ENCODE data around the gene TBC1D21. TPM values are rescaled to one million over a fixed set of nuclear protein-coding genes. Genes with fewer than 3 reads are reported as not detected.

The TBC1D21 gene
- total and polyA plus RNA-seq, 9 of the 15 experiments (the other 6 are each of a cell fraction or from before 2014, with no cell fraction given) = not detected

DNA sequence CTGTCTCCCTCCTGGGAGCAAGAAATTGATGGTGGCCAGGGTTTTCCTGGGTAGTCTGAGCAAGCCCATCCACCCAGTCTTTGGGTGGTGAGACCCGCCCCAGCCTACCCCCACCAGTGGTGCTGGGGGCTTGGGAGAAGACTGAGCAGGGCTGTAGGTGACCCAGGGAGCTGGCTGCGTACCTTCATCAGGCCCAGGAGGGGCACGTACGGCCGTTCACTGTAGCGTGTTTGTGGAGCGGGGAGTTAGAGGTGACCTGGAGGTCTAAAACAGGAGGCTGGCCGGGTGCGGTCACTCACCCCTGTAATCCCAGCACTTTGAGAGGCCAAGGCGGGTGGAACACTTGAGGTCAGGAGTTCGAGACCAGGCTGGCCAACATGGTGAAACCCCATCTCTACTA is 64.4 kb downstream of the TBC1D21 start:
- TF ChIP-seq ZHX1 (conservative IDR thresholded peaks at IDR 0.05; ENCODE audit: low read length) = no peak
- TF ChIP-seq SNRNP70 (optimal IDR thresholded peaks at IDR 0.05; ENCODE audit: low read depth, low read length) = no peak
- TF ChIP-seq XRCC3 (IDR thresholded peaks at IDR 0.05) = no peak
- no peak for TF ChIP-seq ZBTB43 (CRISPR knock-in tag; IDR thresholded peaks at IDR 0.05)
- no peak for TF ChIP-seq MEF2A (IDR thresholded peaks at IDR 0.05; ENCODE audit: control insufficient read depth, low read depth, low read length)
- no peak for TF ChIP-seq HNRNPL (IDR thresholded peaks at IDR 0.05; ENCODE audit: low read depth, low read length)
- no peak for TF ChIP-seq KLF1 (tag; IDR thresholded peaks at IDR 0.05)
- TF ChIP-seq TRIM28 (IDR thresholded peaks at IDR 0.05) = no peak
- TF ChIP-seq PRDM10 (IDR thresholded peaks at IDR 0.05; ENCODE audit: partially characterized antibody) = no peak
- no peak for TF ChIP-seq ZNF232 (CRISPR knock-in tag; IDR thresholded peaks at IDR 0.05)
- no peak for TF ChIP-seq FOXA1 (IDR thresholded peaks at IDR 0.05; ENCODE audit: borderline replicate concordance)
- no peak for TF ChIP-seq CEBPB (tag; IDR thresholded peaks at IDR 0.05)
- ChIA-PET CTCF (ENCODE audit: low intra/inter-chr PET ratio) (no interaction called here), POLR2A (interaction anchor here (0.7 kb wide), 1 partner anchor 8 kb away, joined by 3 read pairs; no protein-coding TSS in a partner anchor)
- Histone ChIP-seq H3K4me3 (no peak overlapping the region), H2AFZ (ENCODE audit: low read depth, low read length) (no peak overlapping the region), H3K9me3 (replicated peaks; ENCODE audit: control insufficient read depth, insufficient read depth, low read depth, low read length) (no peaks in the 10 kb centered on the region), H3K79me2 (ENCODE audit: control insufficient read depth, insufficient read depth, low read length) (no peaks in the 10 kb centered on the region), H3K9me1 (ENCODE audit: control insufficient read depth, insufficient read depth, low read length) (no peaks in the 10 kb centered on the region), H3K4me2 (ENCODE audit: insufficient read depth, low read length) (no peak overlapping the region), H3K9ac (ENCODE audit: insufficient read depth in 1 of 2, low read depth in 2 of 2, low read length in 2 of 2) (no peak overlapping the region), H3K27me3 (ENCODE audit: control insufficient read depth in 2 of 2, insufficient read depth in 2 of 2, low read length in 2 of 2) (peaks cover 8 to 60% of the 10 kb centered on the region in 2 experiments; a peak in 4 of 5 replicates), H3K36me3 (ENCODE audit: control insufficient read depth, insufficient read depth, low read length) (no peaks in the 10 kb centered on the region), H3K27ac (ENCODE audit: extremely low read depth, low read depth, low read length) (no peak overlapping the region), H3K4me1 (replicated peaks in 1 of 2; ENCODE audit: control insufficient read depth in 2 of 2, insufficient read depth in 2 of 2, low read length in 2 of 2) (peaks cover 0 to under 1% of the 10 kb centered on the region in 2 experiments; a peak in 1 of 5 replicates), H4K20me1 (replicated peaks; ENCODE audit: control insufficient read depth, insufficient read depth, low read length) (0 out of 2 replicates have a peak, but pooled peaks cover 6% of the 10 kb centered on the region)
- intact Hi-C loops (cut with micrococcal nuclease) = no loop called here
- no peak for ATAC-seq
- DNase-seq (ENCODE audit: extremely low read depth in 1 of 4, low spot score in 3 of 4) = no peak
- no peak for FAIRE-seq
- 4% methylated on average over 6 of the region's 11 CpGs for WGBS (ENCODE audit: insufficient coverage, low coverage, missing lambda C conversion rate)
- in situ Hi-C loops (cut with MboI) = no loop called here
- no TSS peak for BruUV-seq (replicated peaks)

Data from K562 (cell line).